Neural crest cell (in vitro differentiated cells): ENCODE results near the gene MNX1. TPM values are rescaled to one million over a fixed set of nuclear protein-coding genes. Genes with fewer than 3 reads are reported as not detected.
A peak's percentile ranks its signal among the peaks of the same experiment; 100 is the strongest.

Source experiments
- DNase-seq: peaks from one replicate; pipeline ENCODE4 v3.0.0; 2021; ENCODE audit warnings: low read depth, mixed read lengths, low spot score
- H3K27ac Mint-ChIP-seq: one replicate; pipeline ENCODE4 v1.8.0; 2021; ENCODE audit warnings: mild to moderate bottlenecking, mixed read lengths; ENCODE audit not compliant: unreplicated experiment
- H3K27me3 Mint-ChIP-seq: 2 replicates; pipeline ENCODE4 v1.8.0; 2021; ENCODE audit warnings: low read depth, mild to moderate bottlenecking, mixed read lengths
- H3K36me3 Mint-ChIP-seq: 2 replicates; pipeline ENCODE4 v1.8.0; 2021; ENCODE audit warnings: low read depth, mild to moderate bottlenecking, mixed read lengths
- H3K4me1 Mint-ChIP-seq: 2 replicates; pipeline ENCODE4 v1.8.0; 2021; ENCODE audit warnings: mixed read lengths
- H3K4me3 Mint-ChIP-seq: one replicate; pipeline ENCODE4 v1.8.0; 2021; ENCODE audit warnings: mild to moderate bottlenecking, mixed read lengths
- H3K9me3 Mint-ChIP-seq: 2 replicates; pipeline ENCODE4 v1.8.0; 2021; ENCODE audit warnings: mixed read lengths
- total RNA-seq: library from RNA; stranded (reverse); gene quantifications from 2 replicates; pipeline ENCODE4 v1.2.1, GENCODE V29; 2021
- TF ChIP-seq, protein P1 (sequence below): fragments of 200-600 bp; sonication (generic); conservative IDR thresholded peaks from 2 replicates; pipeline ENCODE4 v1.5.0; 2021; ENCODE audit warnings: antibody characterized with exemption, mild to moderate bottlenecking

The MNX1 gene
- total RNA-seq, 1 donor from 2014 or later, result 0.14 TPM

GRCh38 chr7:157044943-157045660 lies 34.6 kb upstream of the MNX1 start:
- Mint-ChIP-seq H3K4me3 (no peak overlapping the region), H3K4me1 (no peaks in the 10 kb centered on the region), H3K27me3 (peaks cover 30% of the 10 kb centered on the region), H3K9me3 (no peaks in the 10 kb centered on the region), H3K36me3 (no peaks in the 10 kb centered on the region), H3K27ac (no peak overlapping the region)
- DNase-seq, result no peak
- TF ChIP-seq, protein P1, sequence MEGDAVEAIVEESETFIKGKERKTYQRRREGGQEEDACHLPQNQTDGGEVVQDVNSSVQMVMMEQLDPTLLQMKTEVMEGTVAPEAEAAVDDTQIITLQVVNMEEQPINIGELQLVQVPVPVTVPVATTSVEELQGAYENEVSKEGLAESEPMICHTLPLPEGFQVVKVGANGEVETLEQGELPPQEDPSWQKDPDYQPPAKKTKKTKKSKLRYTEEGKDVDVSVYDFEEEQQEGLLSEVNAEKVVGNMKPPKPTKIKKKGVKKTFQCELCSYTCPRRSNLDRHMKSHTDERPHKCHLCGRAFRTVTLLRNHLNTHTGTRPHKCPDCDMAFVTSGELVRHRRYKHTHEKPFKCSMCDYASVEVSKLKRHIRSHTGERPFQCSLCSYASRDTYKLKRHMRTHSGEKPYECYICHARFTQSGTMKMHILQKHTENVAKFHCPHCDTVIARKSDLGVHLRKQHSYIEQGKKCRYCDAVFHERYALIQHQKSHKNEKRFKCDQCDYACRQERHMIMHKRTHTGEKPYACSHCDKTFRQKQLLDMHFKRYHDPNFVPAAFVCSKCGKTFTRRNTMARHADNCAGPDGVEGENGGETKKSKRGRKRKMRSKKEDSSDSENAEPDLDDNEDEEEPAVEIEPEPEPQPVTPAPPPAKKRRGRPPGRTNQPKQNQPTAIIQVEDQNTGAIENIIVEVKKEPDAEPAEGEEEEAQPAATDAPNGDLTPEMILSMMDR, result no peak

GRCh38 chr7:157044147-157044687 lies 33.8 kb upstream of the MNX1 start:
- H3K27ac Mint-ChIP-seq, result no peak overlapping the region
- TF ChIP-seq, protein P1, result no peak
- no peak overlapping the region for H3K4me3 Mint-ChIP-seq
- DNase-seq, result no peak
- peaks cover 24% of the 10 kb centered on the region for H3K27me3 Mint-ChIP-seq
- no peaks in the 10 kb centered on the region for H3K9me3 Mint-ChIP-seq
- no peaks in the 10 kb centered on the region for H3K4me1 Mint-ChIP-seq
- H3K36me3 Mint-ChIP-seq, result no peaks in the 10 kb centered on the region

- no peaks in the 10 kb centered on the region for H3K9me3 Mint-ChIP-seq
- TF ChIP-seq, protein P1, result no peak
- no peak for DNase-seq
- H3K27me3 Mint-ChIP-seq, result peaks cover 19% of the 10 kb centered on the region
- H3K4me3 Mint-ChIP-seq, result no peak overlapping the region
- H3K27ac Mint-ChIP-seq, result peak overlapping the region; percentile 50
- no peaks in the 10 kb centered on the region for H3K4me1 Mint-ChIP-seq
- H3K36me3 Mint-ChIP-seq, result no peaks in the 10 kb centered on the region
These were observed 33.3 kb upstream of the MNX1 start for GRCh38 chr7:157043745-157044144.

GRCh38 chr7:157041514-157042277 lies 31.2 kb upstream of the MNX1 start:
- no peaks in the 10 kb centered on the region for H3K36me3 Mint-ChIP-seq
- DNase-seq, result no peak
- H3K4me1 Mint-ChIP-seq, result no peaks in the 10 kb centered on the region
- TF ChIP-seq, protein P1, result no peak
- H3K9me3 Mint-ChIP-seq, result peaks cover 4% of the 10 kb centered on the region
- H3K27ac Mint-ChIP-seq, result peak overlapping the region; percentile 43
- H3K4me3 Mint-ChIP-seq, result no peak overlapping the region
- peaks cover 26% of the 10 kb centered on the region for H3K27me3 Mint-ChIP-seq

- TF ChIP-seq, protein P1, result no peak
- Mint-ChIP-seq H3K27ac (no peak overlapping the region), H3K36me3 (no peaks in the 10 kb centered on the region), H3K27me3 (peaks cover 33% of the 10 kb centered on the region), H3K4me1 (no peaks in the 10 kb centered on the region), H3K9me3 (peaks cover 10% of the 10 kb centered on the region), H3K4me3 (no peak overlapping the region)
- no peak for DNase-seq
These were observed 30.5 kb upstream of the MNX1 start for GRCh38 chr7:157041004-157041403.
